Heart right ventricle (tissue), 16 donors: ENCODE measurements around the gene NCLN. TPM values are rescaled to one million over a fixed set of nuclear protein-coding genes. Genes with fewer than 3 reads are reported as not detected.
A peak's percentile ranks its signal among the peaks of the same experiment; 100 is the strongest.

Experiments
- ATAC-seq, 8 donors: fragments of 200-7000 bp; cut with Tn5 transposase; one replicate each; pipeline ENCODE4 v1.9.1; 2020; ENCODE audit warnings: mild to moderate bottlenecking in 8 of 8, moderate library complexity in 8 of 8, moderate number of reproducible peaks in 1 of 8
- DNase-seq, 2 donors: peaks; one replicate each; pipeline ENCODE4 v3.0.0-alpha.2; 2020
- H3K27ac ChIP-seq, 10 donors: fragments of 200-600 bp; sonication (generic) in 2 of 10; one replicate each; pipeline versions ENCODE4 v1.5.0 to v1.8.0; 2020 to 2022; ENCODE audit warnings: mild to moderate bottlenecking in 3 of 10
- H3K27me3 ChIP-seq, 7 donors: fragments of 200-600 bp; one replicate each; pipeline ENCODE4 v1.8.0; 2021 to 2022; ENCODE audit warnings: mild to moderate bottlenecking in 2 of 7
- H3K36me3 ChIP-seq, 9 donors: fragments of 200-600 bp; sonication (generic) in 1 of 9; one replicate each; pipeline versions ENCODE4 v1.5.0 to v1.8.0; 2020 to 2022; ENCODE audit warnings: mild to moderate bottlenecking in 2 of 9
- H3K4me1 ChIP-seq, 9 donors: fragments of 200-600 bp; sonication (generic) in 1 of 9; one replicate each; pipeline versions ENCODE4 v1.5.0 to v1.8.0; 2020 to 2022; ENCODE audit warnings: mild to moderate bottlenecking in 4 of 9
- H3K4me3 ChIP-seq, 10 donors: fragments of 200-600 bp; sonication (generic) in 2 of 10; one replicate each; pipeline versions ENCODE4 v1.5.0 to v1.8.0; 2020 to 2022; ENCODE audit warnings: mild to moderate bottlenecking in 7 of 10, moderate library complexity in 2 of 10
- H3K9me3 ChIP-seq, 11 donors: fragments of 200-600 bp in 10 of 11; sonication (generic) in 2 of 11; one replicate each; pipeline versions ENCODE4 v1.5.0 to v1.8.0; 2013 to 2022; ENCODE audit warnings: mild to moderate bottlenecking in 2 of 11, control low read depth in 1 of 11, moderate library complexity in 1 of 11
- WGBS, 2 donors: extraction: QIAGEN DNeasy Blood & Tissue Kit; methylation state at CpG; one replicate each; pipeline ENCODE4 v1.1.7; 2013; ENCODE audit warnings: inconsistent platforms in 1 of 2; 5-methylcytosine and 5-hydroxymethylcytosine counted together
- intact Hi-C, 10 donors: fragments of 100-400 bp; cut with DNase I; formaldehyde crosslinking; loops; one replicate each; pipeline versions ENCODE4 v1.11.1 to v1.14.2; 2022
- polyA plus RNA-seq, 2 donors: library from polyadenylated mRNA; stranded (reverse); fragments of 200-250 nt; gene quantifications; one replicate each; pipeline ENCODE4 v1.2.3, GENCODE V29; 2013
- total RNA-seq, 10 donors: library from RNA; stranded (reverse); fragmentation: NEBNext Ultra II Directional in 3 of 10; extraction: Animal tissue kit (Norgen Biotek cat#: 25700) in 3 of 10; gene quantifications; one replicate each; pipeline versions ENCODE4 v1.2.1 to v1.2.4, GENCODE V29; 2021 to 2023
- TF ChIP-seq, protein P1 (sequence below), 9 donors: fragments of 200-600 bp; sonication (generic) in 2 of 9; IDR thresholded peaks; one replicate each; pipeline versions ENCODE4 v1.5.0 to v1.8.0; 2021 to 2022; ENCODE audit warnings: antibody characterized with exemption in 9 of 9, mild to moderate bottlenecking in 5 of 9, moderate library complexity in 1 of 9
- donor health status: Arrhythmogenic right ventricular cardiomyopathy.
- donor health status: ischemic (EF 13 %, LVEDD 7.1; RV severe dilation, severe dysfunction).
- donor health status: healthy with polysubstance abuse.
- donor health status: DM: no; HTN: yes; CAD: no.
- donor health status: DM: no; HTN: no; CAD: no.
- donor health status: ischemic (EF 25% LVEDD 6.9; RV normal size, moderate dysfunction).
- donor health status: ischemic (EF 25% LVEDD 5.7; RV mildly dilated, moderate dysfunction).
- donor health status: healthy.
- donor health status: DM: yes; HTN: yes; CAD: no.
- donor health status: Ischemic cardiomyopathy.
- donor health status: ischemic (EF 35%, LVEDD 5.7; RV mildly dilated, moderate dysfunction).
- donor health status: nonischemic (EF 11% LVEDD 7.7; RV severe dilation, severe dysfunction).
- donor health status: DM: yes; HTN: yes; CAD: no.
- donor health status: PGD.
- donor health status: ischemic (EF 29% LVEDD 5.4; RV normal size, mild dysfunction).
- donor health status: nonischemic (EF 23%, LVEDD 6.1; RV moderate dilation, normal function).

The NCLN gene
- total and polyA plus RNA-seq, 12 donors: 17.1 to 43.6 (median 27.9) TPM

DNA sequence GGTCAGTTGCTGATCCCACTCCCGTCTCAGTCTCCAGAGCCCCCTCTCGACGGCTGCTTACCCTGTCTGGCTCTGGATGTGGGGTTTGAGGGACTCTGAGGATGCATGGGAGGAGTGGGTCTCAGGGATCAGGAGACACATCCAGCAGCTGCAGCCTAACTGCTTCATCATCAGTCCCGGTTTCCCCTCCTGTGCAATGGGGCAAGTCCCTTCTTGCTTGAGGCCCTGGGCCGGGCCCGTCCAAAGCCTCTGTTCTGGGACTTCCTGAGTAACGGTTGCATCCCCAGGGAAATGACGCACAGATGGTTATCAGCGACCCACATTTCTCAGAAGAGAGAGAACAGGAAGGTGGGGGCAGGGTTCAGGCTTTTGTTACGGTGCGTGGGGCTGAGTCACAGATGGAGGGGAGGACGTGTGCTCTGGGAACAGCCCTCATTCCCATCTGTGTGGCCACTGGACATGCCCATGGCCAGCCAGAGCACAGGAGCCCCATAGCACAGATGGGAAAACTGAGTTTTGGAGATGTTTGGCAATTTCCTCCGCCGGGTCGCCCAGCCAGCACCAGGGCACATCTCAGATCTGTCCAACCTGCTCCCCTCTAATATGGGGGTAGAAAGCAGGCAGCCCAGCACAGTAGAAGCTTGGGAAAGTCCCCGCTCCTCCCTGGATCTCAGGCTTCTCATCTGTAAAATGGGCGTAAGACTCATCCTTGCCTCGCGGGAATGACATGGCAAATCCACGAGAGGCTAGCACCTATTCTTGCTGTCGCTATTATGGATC, 30.6 kb upstream of the NCLN start:
- Histone ChIP-seq H3K9me3 (peaks cover 0 to 6% (median 0%) of the 10 kb centered on the region in 11 donors), H3K27ac (peak overlapping the region in 9 of 10 donors; percentile 48 to 92 (median 78)), H3K4me1 (peaks cover 0 to 18% (median 8%) of the 10 kb centered on the region in 9 donors), H3K27me3 (peaks cover 0 to 3% (median 0%) of the 10 kb centered on the region in 7 donors), H3K36me3 (peaks cover 0 to 53% (median 0%) of the 10 kb centered on the region in 9 donors), H3K4me3 (peak overlapping the region in 5 of 10 donors; percentile 7 to 41 (median 19))
- ATAC-seq (peak; percentile 85 to 97 (median 94)), DNase-seq (peak; percentile 68 to 92)
- TF ChIP-seq, protein P1, sequence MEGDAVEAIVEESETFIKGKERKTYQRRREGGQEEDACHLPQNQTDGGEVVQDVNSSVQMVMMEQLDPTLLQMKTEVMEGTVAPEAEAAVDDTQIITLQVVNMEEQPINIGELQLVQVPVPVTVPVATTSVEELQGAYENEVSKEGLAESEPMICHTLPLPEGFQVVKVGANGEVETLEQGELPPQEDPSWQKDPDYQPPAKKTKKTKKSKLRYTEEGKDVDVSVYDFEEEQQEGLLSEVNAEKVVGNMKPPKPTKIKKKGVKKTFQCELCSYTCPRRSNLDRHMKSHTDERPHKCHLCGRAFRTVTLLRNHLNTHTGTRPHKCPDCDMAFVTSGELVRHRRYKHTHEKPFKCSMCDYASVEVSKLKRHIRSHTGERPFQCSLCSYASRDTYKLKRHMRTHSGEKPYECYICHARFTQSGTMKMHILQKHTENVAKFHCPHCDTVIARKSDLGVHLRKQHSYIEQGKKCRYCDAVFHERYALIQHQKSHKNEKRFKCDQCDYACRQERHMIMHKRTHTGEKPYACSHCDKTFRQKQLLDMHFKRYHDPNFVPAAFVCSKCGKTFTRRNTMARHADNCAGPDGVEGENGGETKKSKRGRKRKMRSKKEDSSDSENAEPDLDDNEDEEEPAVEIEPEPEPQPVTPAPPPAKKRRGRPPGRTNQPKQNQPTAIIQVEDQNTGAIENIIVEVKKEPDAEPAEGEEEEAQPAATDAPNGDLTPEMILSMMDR (IDR thresholded peaks at IDR 0.05): no peak
- 52 to 58% methylated on average over 21 of the region's 21 CpGs for WGBS, 2 donors
- intact Hi-C loops: no loop called here

DNA sequence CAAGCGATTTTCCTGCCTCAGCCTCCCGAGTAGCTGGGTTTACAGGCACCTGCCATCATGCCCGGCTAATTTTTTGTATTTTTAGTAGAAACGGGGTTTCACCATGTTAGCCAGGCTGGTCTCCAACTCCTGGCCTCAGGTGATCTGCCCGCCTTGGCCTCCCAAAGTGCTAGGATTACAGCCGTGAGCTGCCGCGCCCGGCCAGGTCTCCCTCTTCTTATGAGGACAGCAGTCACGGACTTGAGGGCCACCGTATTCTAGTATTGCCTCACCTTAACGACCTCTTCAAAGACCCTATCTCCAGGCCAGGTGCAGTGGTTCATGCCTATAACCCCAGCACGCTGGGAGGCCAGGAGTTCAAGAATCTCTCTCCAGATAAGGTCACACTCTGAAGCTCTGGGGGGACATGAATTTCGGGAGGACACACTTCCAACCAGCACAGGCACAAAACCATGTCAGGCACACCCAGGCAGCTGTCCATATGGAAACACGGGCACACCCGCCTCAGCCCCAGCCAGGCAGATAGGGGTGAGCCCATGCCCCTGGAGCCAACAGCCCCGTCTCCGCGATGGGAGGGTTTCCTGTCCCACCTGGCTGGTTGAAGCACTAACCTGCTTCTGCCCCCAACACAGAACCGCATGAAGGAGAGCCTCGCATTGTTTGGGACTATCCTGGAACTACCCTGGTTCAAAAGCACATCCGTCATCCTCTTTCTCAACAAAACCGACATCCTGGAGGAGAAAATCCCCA, 28.5 kb upstream of the NCLN start:
- Histone ChIP-seq H3K27ac (peak overlapping the region in 1 of 10 donors; percentile 44), H3K36me3 (peaks cover 0 to 53% (median 0%) of the 10 kb centered on the region in 9 donors), H3K4me3 (no peak overlapping the region), H3K9me3 (peaks cover 0 to 8% (median 0%) of the 10 kb centered on the region in 11 donors), H3K27me3 (no peaks in the 10 kb centered on the region), H3K4me1 (peaks cover 0 to 26% (median 8%) of the 10 kb centered on the region in 9 donors)
- DNase-seq (no peak), ATAC-seq (no peak)
- TF ChIP-seq, protein P1 (IDR thresholded peaks at IDR 0.05): no peak
- intact Hi-C loops: no loop called here
- 82 to 83% methylated on average over 23 of the region's 23 CpGs for WGBS, 2 donors

DNA sequence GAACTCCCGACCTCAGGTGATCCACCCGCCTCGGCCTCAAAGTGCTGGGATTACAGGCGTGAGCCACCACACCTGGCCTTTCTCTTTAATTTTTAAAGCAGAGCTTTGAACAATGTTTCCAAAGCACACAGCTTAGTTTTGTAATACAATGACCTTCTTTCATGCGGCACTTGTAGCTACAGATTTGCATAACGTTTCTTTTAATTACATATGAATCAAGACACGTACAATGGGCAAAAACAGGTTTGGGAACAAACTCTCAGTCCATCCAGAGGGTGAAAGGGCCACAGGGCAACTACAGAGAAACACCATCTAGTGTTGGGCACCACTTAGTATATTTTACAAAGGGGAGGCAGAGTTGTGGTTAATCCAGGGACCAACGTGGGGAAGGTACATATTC, 26.2 kb upstream of the NCLN start:
- Histone ChIP-seq H3K9me3 (peaks cover 0 to 8% (median 0%) of the 10 kb centered on the region in 11 donors), H3K27me3 (no peaks in the 10 kb centered on the region), H3K4me3 (no peak overlapping the region), H3K4me1 (peaks cover 0 to 42% (median 15%) of the 10 kb centered on the region in 9 donors), H3K27ac (no peak overlapping the region), H3K36me3 (peaks cover 0 to 65% (median 0%) of the 10 kb centered on the region in 9 donors)
- intact Hi-C loops: no loop called here
- no peak for DNase-seq
- no peak for ATAC-seq
- WGBS, 2 donors: 74 to 75% methylated on average over 8 of the region's 8 CpGs
- TF ChIP-seq, protein P1 (IDR thresholded peaks at IDR 0.05): no peak

DNA sequence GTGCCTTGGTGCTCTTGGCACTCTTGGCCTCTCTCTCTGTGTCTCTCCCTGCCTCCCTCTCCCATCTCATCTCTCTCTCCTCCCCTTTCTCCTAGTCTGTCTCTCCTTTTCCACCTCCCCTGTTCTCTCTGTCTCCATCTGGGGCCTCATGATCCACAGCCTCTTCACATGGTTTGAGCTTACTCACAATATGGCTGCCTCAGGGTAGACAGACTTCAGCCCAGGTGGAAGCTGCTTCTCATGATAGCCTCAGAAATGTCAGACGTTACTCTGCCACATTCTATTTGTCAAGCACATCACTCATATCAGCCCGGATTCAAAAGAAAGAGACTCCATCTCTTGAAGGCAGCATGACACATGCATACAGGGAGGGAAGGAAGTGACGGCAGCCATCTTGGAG, 25.5 kb upstream of the NCLN start:
- intact Hi-C loops: loop anchor here (5.0 to 10.0 kb wide), 8 partner anchors 33 to 275 kb away; no protein-coding TSS in a partner anchor
- DNase-seq: no peak
- Histone ChIP-seq H3K4me3 (no peak overlapping the region), H3K36me3 (peaks cover 0 to 65% (median 0%) of the 10 kb centered on the region in 9 donors), H3K9me3 (peaks cover 0 to 8% (median 0%) of the 10 kb centered on the region in 11 donors), H3K27me3 (no peaks in the 10 kb centered on the region), H3K27ac (peak overlapping the region in 1 of 10 donors; percentile 2), H3K4me1 (peaks cover 0 to 40% (median 10%) of the 10 kb centered on the region in 9 donors)
- WGBS, 2 donors: 68 to 75% methylated on average over 3 of the region's 3 CpGs
- TF ChIP-seq, protein P1 (IDR thresholded peaks at IDR 0.05): no peak
- no peak for ATAC-seq
